Stimulated activated CD8-positive, alpha-beta memory T cell treated with anti-CD3 and anti-CD28 coated beads, Interleukin-15, amount 100 ng/mL, for 48 hours (primary cell): ENCODE measurements around the gene MAP7.
A peak's percentile ranks its signal among the peaks of the same experiment; 100 is the strongest.
"Not testable (repeated sequence)": the region's sequence is repeated elsewhere in the genome, so short reads cannot be mapped to it uniquely, and the experiment has no call there.

ENCODE experiments used
- DNase-seq, 2 donors: peaks; one replicate each; pipeline ENCODE4 v3.0.0-alpha.2; 2020; ENCODE audit warnings: low read depth in 2 of 2

Gene MAP7

DNA sequence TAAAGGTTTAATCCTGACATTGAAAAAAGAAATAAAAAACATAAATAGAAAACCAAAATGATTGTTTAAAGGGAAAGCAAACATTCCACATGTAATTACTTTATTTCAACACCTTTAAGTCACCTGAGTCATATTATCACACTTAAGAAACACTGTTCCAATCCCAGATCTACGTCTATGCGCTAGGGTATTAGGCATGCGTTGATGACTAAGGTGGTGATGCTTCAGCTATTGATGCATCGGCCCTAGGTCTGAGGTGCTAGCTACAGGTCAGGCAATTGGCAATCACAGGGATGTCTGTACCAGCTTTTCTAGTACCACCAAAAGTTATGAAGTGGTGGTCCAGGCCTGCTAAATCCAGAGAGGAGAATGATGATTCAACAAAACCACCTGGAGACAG lies 162.9 kb downstream of the MAP7 start:
- DNase-seq: no peak

GRCh38 chr6:136383268-136383937 lies 166.8 kb downstream of the MAP7 start:
- no peak for DNase-seq

DNA sequence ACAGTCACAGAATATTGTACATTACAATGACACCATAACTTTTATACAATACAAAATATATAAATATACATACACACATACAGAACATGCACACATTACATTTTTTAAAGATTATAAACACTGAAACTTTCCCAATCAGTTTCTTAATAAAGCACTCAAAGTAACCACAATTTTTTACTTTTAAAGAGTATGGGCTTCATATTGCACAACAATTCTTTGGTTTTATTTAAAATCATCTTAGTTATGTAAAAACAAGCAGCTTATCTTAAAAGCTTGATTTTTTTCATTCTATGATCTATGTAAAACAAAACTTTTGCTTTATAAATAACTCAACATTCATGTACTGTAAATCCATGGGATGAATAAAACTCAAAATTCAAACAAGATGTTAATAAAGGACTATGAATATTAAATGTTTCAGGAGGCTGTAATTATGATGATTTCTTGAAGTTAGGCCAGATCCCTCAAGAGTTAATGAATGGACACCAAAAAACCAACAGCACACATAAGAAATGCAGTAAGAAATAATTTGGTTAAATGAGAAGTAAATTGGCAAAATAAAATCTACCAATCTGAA lies 167.5 kb downstream of the MAP7 start:
- no peak for DNase-seq

DNA sequence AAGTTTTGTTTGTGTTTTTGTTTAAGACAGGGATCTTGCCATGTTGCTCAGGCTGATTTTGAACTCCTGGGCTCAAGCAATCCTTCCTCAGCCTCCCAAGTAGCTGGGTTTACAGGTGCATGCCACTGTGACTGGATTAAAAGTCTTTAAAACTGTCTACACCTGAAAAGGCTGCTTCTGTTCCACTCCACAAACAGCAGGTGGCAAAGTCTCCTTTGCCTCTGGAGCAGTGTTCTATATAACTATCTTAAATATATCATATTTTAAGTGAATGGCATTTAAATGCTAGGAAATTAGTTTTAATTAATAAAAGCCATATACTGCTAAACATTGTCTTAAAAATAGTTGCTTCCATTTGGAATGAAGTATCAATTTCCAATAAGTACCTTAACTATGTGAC lies 171.3 kb downstream of the MAP7 start:
- no peak for DNase-seq

DNA sequence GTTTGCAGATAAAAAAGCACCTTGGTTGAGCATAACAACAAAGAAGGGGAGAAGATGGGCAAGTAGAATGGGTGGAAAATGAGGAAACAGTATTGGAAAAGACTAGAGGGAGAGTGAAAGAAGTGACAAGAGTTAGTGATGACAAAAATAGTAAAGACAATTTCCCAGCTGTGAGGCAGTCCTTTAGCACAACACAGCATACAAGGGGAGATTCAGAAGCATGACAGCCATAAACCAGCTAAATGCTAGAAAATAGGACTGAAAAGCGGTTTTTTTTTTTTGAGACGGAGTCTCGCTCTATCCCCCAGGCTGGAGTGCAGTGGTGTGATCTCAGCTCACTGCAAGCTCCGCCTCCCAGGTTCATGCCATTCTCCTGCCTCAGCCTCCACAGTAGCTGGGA lies 174.4 kb downstream of the MAP7 start:
- not testable (repeated sequence) for DNase-seq

- no peak for DNase-seq
Observed at GRCh38 chr6:136371959-136372358, 178.3 kb downstream of the MAP7 start.

DNA sequence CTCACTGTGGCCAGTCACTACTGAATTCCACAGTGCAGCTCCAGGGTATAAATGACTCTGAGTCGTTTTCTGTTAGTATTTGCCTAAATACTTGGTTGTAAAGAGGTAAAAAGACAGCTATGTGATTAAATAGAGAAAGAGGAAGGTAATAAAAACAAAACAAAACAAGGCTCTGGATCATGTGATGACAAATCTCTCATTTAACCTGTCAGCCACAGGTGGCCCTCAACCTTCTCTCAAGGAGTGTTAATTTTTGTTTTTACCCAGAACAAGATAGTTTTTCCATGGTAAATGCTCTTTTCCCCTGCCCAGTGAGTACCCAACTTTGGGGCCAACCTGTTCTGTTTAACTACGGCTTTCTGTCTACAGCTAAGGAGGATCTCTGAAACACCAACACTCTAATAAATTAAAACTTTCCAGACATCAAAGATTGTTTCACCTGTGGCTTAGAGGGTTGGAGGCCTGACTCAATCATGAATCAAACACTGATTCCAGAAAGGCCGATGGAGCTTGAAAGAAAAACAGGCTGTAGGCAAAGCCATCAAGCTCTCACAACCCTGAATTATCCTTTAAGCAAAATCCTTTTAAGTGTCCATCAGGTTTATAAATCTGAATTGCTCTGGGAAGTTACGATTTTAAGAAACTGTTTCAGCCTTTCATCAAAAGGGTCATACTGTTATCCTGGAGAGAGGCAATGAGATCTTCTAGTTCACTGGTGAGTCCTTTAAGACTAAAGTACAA lies 179.1 kb downstream of the MAP7 start:
- no peak for DNase-seq

DNA sequence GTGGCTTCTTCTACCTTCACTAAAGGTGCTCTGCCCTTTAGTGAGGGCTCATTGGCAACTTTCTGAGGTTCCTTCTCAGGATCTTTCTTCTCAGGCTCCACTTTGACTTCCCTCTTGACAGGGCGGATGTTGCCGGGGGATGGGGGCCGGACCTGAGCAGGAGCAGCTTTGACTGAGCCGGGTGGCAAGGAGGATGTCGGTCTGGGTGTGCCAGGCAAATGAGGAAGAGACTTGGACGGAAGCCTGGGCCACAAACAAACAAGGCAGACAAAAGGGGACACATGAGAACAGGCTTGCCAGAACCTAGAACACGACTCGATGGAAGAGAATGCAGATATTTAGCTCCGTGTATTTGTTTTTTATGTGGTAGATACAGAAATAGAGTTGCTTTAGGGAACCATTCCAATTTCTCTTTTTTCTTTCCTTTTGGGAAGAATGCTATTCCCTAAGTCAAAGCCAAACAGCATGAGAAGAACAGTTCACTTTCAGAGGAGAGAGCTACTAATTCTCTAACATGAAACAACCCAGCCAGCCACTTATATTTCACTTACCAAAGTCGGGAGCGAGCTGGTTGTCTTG lies 184.4 kb downstream of the MAP7 start:
- DNase-seq: peak in 1 of 2 donors; percentile 2

GRCh38 chr6:136362421-136363356 lies 187.5 kb downstream of the MAP7 start:
- DNase-seq: no peak

DNA sequence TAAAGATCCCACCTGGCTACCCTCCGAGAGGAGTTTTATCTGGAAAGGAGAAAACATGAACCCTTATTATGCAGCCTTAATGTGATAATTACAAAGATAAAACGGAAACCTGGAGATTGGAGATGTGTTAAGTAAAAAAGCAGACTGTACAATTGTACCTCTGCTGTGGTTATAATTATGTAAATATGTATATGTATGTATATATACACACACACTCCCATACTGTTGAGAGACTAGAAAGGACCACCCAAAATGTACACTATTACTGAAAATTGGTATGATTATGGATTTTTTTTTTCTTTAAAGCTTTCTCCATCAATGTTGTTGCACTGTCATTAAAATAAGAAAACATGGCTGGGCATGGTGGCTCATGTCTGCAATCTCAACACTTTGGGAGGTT lies 188.4 kb downstream of the MAP7 start:
- DNase-seq: no peak

GRCh38 chr6:136360783-136361182 lies 189.4 kb downstream of the MAP7 start:
- DNase-seq: no peak

- DNase-seq: no peak
Observed at GRCh38 chr6:136359851-136360250, 190.4 kb downstream of the MAP7 start.

- DNase-seq: no peak
Observed at GRCh38 chr6:136351518-136352110, 198.6 kb downstream of the MAP7 start.

DNA sequence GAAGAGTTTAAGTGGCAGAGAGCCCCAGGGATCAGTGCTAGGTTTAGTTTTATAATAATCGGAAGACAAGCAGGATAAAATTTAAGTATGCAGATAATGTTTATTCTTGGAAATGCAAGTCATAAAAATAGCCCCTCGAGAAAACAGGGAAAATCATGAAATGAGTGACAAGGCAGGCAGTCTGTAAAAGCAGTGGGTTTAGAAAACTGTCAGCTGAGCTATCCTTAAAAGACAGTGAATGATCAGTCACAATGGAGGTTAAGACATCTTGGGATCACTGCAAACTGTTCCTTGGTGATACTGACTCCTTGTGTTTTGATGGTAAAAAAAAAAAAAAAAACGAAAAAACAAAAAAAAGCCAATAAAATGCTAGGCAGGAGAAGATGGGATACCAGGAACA lies 199.3 kb downstream of the MAP7 start:
- DNase-seq: no peak

DNA sequence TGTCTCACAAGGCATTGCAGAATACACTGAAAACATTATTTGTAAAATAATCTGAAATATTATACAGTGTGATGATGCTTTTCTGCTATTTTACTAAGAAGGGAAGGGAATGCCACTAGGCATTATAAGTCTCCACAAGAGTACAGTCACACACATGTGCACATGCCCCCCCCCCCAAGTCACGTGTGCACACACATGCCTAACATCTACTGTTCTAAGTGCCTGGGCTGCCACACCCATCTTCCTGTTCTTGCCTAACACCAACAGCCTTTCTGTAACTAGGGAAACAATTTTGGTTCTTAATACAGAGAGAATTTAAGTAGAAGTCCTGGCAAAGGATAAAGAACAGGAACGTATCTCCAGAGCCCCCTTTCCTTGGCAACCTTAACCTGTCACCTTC lies 202.4 kb downstream of the MAP7 start:
- no peak for DNase-seq

- no peak for DNase-seq
Observed at GRCh38 chr6:136345145-136345544, 205.1 kb downstream of the MAP7 start.

GRCh38 chr6:136344420-136344819 lies 205.8 kb downstream of the MAP7 start:
- DNase-seq: no peak

DNA sequence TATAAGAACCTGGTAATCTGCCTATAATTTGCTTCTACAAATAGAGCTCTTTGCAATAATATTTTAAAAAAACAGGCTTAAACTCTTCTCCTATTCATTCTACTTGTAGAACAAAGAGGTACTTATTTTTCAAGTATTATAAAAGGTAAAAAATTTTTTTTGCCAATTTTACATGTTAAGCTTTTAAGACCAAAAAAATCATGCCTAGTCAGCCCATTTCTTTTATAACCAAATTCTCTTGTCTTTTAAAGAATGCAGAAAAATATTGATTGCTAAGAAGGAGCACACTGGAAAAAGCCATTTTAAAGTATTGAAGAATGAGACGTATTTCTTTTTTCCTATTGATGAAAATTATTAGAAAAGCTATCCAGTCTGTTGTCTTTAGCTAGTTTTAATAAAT lies 206.5 kb downstream of the MAP7 start:
- no peak for DNase-seq

DNA sequence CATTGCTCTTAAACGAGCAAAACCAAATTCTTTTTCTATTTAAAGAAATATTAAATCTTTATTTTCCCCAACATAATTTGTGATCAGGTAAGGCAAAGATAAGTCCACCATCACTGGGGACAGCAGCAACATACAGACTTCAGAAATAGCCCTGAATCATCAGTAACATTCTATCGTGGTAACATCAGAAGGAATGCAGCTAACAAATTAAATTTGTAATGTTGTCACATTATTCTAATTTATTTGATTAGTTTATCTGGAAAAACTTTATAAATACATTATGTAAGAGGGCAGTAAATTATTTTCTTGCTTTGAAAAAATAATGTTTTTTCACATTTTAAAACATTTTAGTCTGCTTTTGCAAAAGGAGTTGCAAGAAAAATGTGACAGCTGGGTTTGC lies 206.9 kb downstream of the MAP7 start:
- no peak for DNase-seq

DNA sequence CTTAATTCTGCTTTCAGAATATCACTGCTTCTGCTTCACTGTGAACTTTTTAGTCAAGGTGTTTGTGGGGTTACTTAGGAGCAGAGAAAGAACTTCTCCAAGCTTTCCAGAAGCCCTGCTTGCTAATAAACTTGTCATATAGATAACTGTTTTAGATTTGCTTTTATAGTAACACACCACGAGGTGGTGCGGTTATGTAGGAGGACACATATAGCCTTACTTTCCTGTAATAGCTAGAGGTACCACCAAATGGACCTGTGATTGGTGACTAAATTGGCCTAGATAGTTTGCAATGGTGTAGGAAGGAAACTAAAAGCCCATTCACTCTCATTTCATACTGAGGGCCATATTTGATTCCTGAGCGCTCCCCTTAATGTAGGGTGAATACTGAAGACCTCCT lies 208.3 kb downstream of the MAP7 start:
- DNase-seq: no peak

- DNase-seq: no peak
Observed at GRCh38 chr6:136341367-136341766, 208.9 kb downstream of the MAP7 start.
